GM19193 (cell line): ENCODE measurements around the gene NR3C1.

Experiments
- POLR2A ChIP-seq: IDR thresholded peaks from 4 replicates; pipeline ENCODE4 v1.6.1; 2011; ENCODE audit not compliant: insufficient read depth, insufficient read length; ENCODE audit errors: extremely low read depth

The NR3C1 gene

GRCh38 chr5:143306040-143306439, 97.4 kb downstream of the NR3C1 start:
- no peak for TF ChIP-seq POLR2A

GRCh38 chr5:143304836-143305475, 98.5 kb downstream of the NR3C1 start:
- no peak for TF ChIP-seq POLR2A

DNA sequence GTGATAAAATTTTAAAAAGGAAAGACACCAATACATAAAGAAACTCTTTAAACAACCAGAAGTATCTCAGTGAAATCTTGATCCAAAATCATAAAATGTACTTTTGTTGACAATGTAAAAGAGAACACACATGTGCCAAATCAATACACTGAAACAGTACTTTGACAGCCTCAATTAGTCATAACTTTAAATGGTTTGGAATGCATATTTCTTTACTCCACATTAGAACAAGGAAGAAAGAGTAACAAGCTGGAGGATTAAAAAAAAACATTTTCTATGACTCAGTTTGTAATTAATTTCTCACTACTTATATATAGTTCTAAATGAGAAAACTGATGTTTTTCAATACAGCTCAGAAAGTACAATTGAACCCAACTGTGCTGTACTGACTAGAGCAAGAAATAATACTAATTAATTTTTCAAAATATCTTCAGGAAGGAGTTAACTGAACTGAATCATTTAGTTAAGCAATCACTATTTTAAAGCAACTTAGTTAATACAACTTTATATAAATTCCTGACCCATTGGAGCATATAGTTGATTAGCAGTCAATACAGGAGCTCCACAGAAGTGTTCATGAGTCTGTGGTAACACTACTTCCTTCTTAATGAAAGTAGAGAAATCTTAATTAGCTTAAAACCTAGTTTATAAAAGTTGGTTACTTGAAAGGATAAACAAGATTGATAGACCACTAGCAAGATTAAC, 101.0 kb downstream of the NR3C1 start:
- TF ChIP-seq POLR2A = no peak

DNA sequence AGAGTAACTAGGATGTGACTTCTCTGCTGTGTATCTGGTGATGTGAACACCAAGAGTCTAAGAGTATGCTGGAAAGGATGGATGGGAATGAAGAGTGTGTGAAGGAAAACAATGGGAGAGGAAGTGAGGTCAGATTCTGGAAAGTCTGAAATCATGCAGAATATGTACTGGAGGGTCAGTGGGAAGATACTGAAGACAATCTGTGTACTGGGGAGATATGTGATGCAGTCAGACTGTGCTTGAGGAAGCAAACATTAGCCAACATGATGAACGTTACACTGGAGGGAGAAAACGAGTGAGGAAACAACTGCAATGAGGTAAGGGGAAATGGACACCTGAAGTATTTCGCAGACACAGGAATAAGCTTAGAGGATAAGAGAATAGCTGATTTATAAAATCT, 105.7 kb downstream of the NR3C1 start:
- TF ChIP-seq POLR2A = no peak

- TF ChIP-seq POLR2A = no peak
Observed at GRCh38 chr5:143290125-143290524, 113.4 kb downstream of the NR3C1 start.

- no peak for TF ChIP-seq POLR2A
Observed at GRCh38 chr5:143284521-143284920, 119.0 kb downstream of the NR3C1 start.

DNA sequence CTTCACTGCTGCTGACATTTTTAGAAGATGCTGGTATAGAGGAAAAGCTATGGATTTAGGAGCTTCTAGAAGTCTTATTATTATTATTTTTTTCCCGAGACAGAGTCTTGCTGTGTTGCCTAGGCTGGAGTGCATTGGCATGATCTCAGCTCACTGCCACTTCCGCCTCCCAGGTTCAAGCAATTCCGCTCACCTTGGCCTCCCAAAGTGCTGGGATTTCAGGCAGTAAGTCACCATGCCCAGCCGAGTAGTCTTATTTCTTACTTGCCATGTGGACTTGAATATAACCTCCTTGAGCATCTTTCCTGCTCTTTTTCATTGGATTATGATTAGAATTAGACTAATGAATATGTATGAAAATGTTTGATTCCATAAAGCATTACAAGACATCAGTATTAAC, 119.5 kb downstream of the NR3C1 start:
- TF ChIP-seq POLR2A = no peak

DNA sequence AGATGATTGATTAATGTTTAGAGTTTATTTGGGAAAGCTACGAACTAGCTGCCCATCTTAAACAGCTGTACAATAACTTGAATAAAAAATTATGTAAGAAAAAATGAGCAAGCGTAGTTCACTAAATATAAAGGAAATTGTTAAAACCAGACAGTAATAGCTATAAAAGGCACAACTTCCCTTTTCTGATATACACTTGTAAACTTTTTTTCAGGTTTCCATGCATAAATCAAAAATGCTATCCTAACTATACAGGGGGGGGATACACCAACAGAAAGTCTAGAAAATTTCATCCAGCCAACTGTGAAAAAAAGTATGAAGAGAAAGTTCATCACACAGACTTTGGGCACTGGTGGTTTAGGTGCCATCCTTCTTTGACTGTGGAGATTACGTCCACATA, 122.3 kb downstream of the NR3C1 start:
- no peak for TF ChIP-seq POLR2A

DNA sequence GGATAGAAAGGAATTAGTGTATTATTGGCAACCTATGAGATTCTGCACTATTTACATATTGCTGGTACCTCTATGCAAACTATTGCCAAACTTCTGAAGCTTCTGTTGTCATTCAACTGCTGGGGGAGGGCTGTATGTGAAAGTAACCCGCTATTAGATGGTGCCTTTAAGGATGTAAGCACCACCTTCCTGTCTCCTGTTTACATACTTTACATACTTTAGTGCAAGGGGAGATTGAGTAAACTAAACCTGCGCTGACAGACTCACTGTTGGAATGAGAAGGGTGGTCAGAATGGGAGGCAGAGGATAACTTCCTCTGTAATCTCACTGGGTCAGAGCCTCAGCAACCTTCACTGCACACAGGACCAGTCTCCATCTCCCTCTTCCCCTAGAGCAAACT, 123.8 kb downstream of the NR3C1 start:
- no peak for TF ChIP-seq POLR2A

- no peak for TF ChIP-seq POLR2A
Observed at GRCh38 chr5:143277536-143277935, 126.0 kb downstream of the NR3C1 start.

- no peak for TF ChIP-seq POLR2A
Observed at GRCh38 chr5:143275512-143276363, 127.7 kb downstream of the NR3C1 start.

DNA sequence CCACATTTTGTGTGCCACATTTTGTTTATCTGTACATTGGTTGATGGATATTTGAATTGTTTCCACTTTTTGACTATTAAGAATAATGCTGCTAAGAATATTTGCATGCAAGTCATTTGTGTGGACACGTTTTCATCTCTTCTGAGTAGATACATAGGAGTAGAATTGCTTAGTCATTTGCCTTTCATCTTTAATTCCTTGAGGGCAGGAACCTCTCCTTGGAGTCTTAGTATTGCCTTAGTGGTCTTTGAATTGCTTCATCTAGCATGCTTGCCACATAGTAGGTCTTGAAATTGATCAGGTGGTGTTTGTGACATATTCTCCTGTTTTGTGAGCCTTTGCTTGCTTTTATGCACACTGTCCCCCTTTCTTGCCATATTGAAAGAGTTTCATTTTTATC, 128.5 kb downstream of the NR3C1 start:
- TF ChIP-seq POLR2A = no peak

GRCh38 chr5:143271431-143271830, 132.1 kb downstream of the NR3C1 start:
- TF ChIP-seq POLR2A = no peak

GRCh38 chr5:143268388-143268787, 135.1 kb downstream of the NR3C1 start:
- no peak for TF ChIP-seq POLR2A

GRCh38 chr5:143267186-143267585, 136.3 kb downstream of the NR3C1 start:
- TF ChIP-seq POLR2A = no peak

DNA sequence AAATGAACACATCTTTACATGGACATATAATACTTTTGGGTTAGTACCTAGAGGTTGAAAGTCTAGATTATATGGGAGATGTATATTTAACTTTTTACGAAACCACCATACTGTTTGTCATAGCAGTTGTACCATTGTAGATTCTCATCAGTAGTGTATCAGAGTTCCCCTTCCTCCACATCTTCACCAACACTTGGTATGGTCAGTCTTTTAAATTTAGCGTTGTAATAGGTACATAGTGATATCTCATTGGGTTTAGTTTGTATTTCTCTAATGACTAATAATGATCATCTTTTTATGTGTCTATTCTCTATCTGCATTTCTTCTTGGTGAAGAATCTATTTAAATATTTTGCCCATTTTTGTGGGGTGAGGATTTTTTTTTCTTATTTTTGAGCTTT, 137.5 kb downstream of the NR3C1 start:
- TF ChIP-seq POLR2A = no peak
